Left lung (tissue), 10 donors: ENCODE data around the gene NGRN. TPM values are rescaled to one million over a fixed set of nuclear protein-coding genes. Genes with fewer than 3 reads are reported as not detected.
"Not testable (repeated sequence)": the region's sequence is repeated elsewhere in the genome, so short reads cannot be mapped to it uniquely, and the experiment has no call there.

Experiments used
- ATAC-seq: fragments of 200-7000 bp; cut with Tn5 transposase; one replicate; pipeline ENCODE4 v1.9.1; 2020; ENCODE audit warnings: moderate library complexity
- DNase-seq, 4 donors: peaks; one replicate each; pipeline ENCODE4 v3.0.0-alpha.2; 2013 to 2020
- H3K27ac ChIP-seq, 2 donors: fragments of 200-600 bp; sonication (generic) in 1 of 2; one replicate each; pipeline versions ENCODE4 v1.5.0 to v1.8.0; 2020 to 2021
- H3K27me3 ChIP-seq, 2 donors: fragments of 200-600 bp; sonication (generic) in 1 of 2; one replicate each; pipeline versions ENCODE4 v1.5.0 to v1.8.0; 2020 to 2021
- H3K36me3 ChIP-seq, 2 donors: fragments of 200-600 bp; sonication (generic) in 1 of 2; one replicate each; pipeline versions ENCODE4 v1.5.0 to v1.8.0; 2020 to 2021
- H3K4me1 ChIP-seq, 2 donors: fragments of 200-600 bp; one replicate each; pipeline ENCODE4 v1.8.0; 2021
- H3K4me3 ChIP-seq, 2 donors: fragments of 200-600 bp; sonication (generic) in 1 of 2; one replicate each; pipeline versions ENCODE4 v1.5.0 to v1.8.0; 2020 to 2021; ENCODE audit warnings: mild to moderate bottlenecking in 1 of 2
- H3K9me3 ChIP-seq, 2 donors: fragments of 200-600 bp; sonication (generic) in 1 of 2; one replicate each; pipeline versions ENCODE4 v1.5.0 to v1.8.0; 2020 to 2021
- CTCF ChIP-seq, 2 donors: fragments of 200-600 bp; sonication (generic) in 1 of 2; IDR thresholded peaks; one replicate each; pipeline versions ENCODE4 v1.5.0 to v1.8.0; 2021; ENCODE audit warnings: antibody characterized with exemption in 2 of 2
- intact Hi-C, 2 donors: fragments of 100-400 bp; cut with DNase I; formaldehyde crosslinking; loops; one replicate each; pipeline versions ENCODE4 v1.11.2 to v1.14.2; 2022
- polyA plus RNA-seq, 6 donors: library from polyadenylated mRNA; unstranded; fragments of 120-200 nt; gene quantifications; one replicate each; pipeline ENCODE4 v1.2.1, GENCODE V29; 2013; ENCODE audit not compliant: insufficient read length in 6 of 6
- total RNA-seq, 2 donors: library from RNA; stranded (reverse); fragmentation: NEBNext Ultra II Directional; extraction: Animal tissue kit (Norgen Biotek cat#: 25700); gene quantifications; one replicate each; pipeline ENCODE4 v1.2.1, GENCODE V29; 2021
- donor health status: DM: no; HTN: yes; CAD: no.
- donor health status: DM: no; HTN: no; CAD: no.

Gene NGRN
- total and polyA plus RNA-seq, 8 donors: 73.1 to 121 (median 109) TPM

DNA sequence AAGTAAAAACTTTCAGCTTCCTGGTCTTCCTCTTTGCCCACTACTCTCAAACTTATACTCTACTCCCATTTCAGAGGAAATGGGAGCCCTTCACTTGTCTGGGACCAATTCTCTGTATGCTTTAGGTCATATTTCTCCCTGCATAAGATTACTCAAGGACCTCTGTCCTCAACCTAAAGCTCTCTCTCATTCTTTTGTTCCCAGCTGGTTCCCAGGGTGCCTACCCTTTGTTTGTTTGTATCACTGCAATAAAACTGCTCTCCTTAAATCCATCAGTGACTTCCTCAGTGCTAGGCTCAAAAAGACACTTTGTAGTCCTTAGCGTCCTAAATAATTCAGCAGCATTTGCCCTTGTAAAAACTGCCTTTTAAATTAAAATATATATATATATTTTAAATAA is 2.9 kb downstream of the NGRN start:
- Histone ChIP-seq H3K4me1 (peaks cover 29 to 67% of the 10 kb centered on the region in 2 donors), H3K4me3 (peak overlapping the region in 1 of 2 donors; percentile 91), H3K27ac (no peak overlapping the region), H3K36me3 (peaks cover 0 to 53% of the 10 kb centered on the region in 2 donors), H3K27me3 (no peaks in the 10 kb centered on the region), H3K9me3 (no peaks in the 10 kb centered on the region)
- TF ChIP-seq CTCF (IDR thresholded peaks at IDR 0.05): no peak
- intact Hi-C loops: no loop called here
- ATAC-seq (no peak), DNase-seq (no peak)

DNA sequence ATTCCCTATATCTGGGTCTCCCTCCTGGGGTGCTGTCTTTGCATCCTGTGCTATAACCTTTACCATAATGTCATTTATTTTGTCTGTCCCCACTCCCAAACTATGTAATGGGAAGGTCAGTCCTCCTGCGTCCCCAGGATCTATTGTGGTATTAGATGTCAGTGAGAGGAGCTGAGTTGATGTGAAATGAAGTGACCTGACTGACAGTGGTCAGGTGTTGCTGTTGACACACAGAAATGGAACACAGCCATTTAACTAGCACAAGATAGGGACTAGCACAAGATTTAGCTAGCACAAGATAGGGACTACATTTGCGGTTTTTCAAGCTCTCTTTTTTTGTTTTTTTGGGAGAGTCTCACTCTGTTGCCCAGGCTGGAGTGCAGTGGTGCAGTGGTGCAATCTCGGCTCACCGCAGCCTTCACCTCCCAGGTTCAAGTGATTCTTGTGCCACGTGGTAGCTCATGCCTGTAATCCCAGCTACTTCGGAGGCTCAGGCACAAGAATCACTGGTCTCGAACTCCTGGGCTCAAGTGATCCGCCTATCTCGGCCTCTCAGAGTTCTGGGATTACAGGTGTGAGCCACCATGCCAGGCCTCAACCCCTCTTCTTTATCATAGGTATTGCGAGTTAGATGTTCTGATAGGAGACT is 5.2 kb downstream of the NGRN start:
- DNase-seq: no peak

DNA sequence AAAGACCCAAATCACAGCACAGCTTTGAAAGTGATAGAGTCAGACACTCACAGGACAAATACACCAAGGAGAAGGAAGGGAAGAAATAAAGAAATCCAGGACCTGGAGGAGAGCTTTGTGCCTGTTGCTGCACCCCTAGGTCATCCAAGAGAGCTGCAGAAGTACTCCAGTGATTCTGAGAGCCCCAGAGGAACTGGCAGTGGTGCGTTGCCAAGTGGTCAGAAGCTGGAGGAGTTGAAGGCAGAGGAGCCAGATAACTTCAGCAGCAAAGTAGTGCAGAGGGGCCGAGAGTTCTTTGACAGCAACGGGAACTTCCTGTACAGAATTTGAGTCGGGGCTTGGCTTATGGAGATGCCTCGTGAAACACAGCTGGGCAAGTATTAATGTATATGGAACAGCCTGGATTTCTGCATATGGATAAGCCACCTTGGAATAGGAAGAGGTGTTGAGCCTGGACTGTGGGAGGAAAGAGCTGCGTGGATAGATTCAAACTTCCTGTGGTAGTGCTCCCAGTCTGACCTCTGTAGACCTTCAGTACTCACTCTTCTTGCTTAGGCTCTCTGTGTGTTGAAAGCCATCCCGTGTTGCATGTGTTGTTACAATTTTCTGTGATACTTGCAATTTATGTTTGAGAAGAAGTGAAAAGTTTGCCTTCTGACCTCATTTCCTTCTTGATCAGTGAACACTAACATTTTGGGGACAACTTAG is 6.1 kb downstream of the NGRN start:
- DNase-seq (no peak), ATAC-seq (no peak)
- TF ChIP-seq CTCF (IDR thresholded peaks at IDR 0.05): no peak
- Histone ChIP-seq H3K36me3 (peaks cover 0 to 75% of the 10 kb centered on the region in 2 donors), H3K4me1 (peaks cover 26 to 54% of the 10 kb centered on the region in 2 donors), H3K27ac (no peak overlapping the region), H3K27me3 (no peaks in the 10 kb centered on the region), H3K9me3 (no peaks in the 10 kb centered on the region), H3K4me3 (no peak overlapping the region)
- intact Hi-C loops: no loop called here

More for the DNA sequence above, 5.2 kb downstream of the NGRN start:
- H3K9me3 ChIP-seq: no peaks in the 10 kb centered on the region
- ATAC-seq: no peak
- no peak overlapping the region for H3K27ac ChIP-seq
- H3K4me3 ChIP-seq: no peak overlapping the region
- TF ChIP-seq CTCF (IDR thresholded peaks at IDR 0.05): no peak
- H3K36me3 ChIP-seq: peaks cover 0 to 75% of the 10 kb centered on the region in 2 donors
- peaks cover 26 to 56% of the 10 kb centered on the region in 2 donors for H3K4me1 ChIP-seq
- intact Hi-C loops: no loop called here
- no peaks in the 10 kb centered on the region for H3K27me3 ChIP-seq

DNA sequence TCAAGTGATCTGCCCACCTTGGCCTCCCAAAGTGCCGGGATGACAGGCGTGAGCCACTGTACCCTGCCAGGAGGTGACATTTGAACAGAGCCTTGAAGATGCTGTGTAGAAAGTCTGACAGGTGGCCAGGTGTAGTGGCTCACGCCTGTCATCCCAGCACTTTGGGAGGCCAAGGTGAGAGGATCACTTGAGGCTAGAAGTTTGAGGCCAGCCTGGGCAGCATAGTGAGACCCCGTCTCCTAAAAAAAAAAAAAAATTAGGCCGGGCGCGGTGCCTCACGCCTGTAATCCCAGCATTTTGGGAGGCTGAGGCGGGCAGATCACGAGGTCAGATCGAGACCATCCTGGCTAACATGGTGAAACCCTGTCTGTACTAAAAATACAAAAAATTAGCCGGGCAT is 13.0 kb downstream of the NGRN start:
- intact Hi-C loops, H3K9me3 ChIP-seq, DNase-seq, H3K27ac ChIP-seq, ATAC-seq, H3K4me1 ChIP-seq, H3K4me3 ChIP-seq, H3K27me3 ChIP-seq: not testable (repeated sequence)
- peaks cover 0 to 22% of the 10 kb centered on the region in 2 donors for H3K36me3 ChIP-seq

DNA sequence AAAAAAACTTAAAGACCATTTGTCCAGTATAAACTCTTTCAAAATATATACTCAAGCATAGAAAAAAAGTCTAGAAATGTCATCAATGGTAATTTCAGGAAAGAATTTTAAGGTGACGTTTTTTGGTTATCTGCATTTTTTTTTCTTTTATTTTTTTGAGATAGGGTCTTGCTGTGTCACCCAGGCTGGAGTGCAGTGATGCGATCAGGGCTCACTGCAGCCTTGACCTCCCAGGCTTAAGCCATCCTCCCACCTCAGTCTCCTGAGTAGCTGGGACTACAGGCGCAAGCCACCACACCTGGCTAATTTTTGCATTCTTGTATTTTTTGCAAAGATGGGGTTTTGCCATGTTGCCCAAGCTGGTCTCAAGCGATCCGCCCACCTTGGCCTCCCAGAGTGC is 15.3 kb downstream of the NGRN start:
- H3K9me3 ChIP-seq, ATAC-seq, H3K4me1 ChIP-seq, DNase-seq, H3K27me3 ChIP-seq, intact Hi-C loops, H3K36me3 ChIP-seq, H3K27ac ChIP-seq, H3K4me3 ChIP-seq: not testable (repeated sequence)

- H3K27ac ChIP-seq, H3K4me1 ChIP-seq, H3K36me3 ChIP-seq, H3K27me3 ChIP-seq, DNase-seq, intact Hi-C loops, H3K4me3 ChIP-seq, ATAC-seq, H3K9me3 ChIP-seq: not testable (repeated sequence)
These were observed 16.2 kb downstream of the NGRN start for GRCh38 chr15:90281637-90282036.
